MM.1S (cell line): Measurements from ENCODE around the gene PDGFA.

Experiments
- DNase-seq: peaks from one replicate; pipeline ENCODE4 v3.0.0-alpha.2; 2015
- H2AFZ ChIP-seq: fragments of 300-600 bp; sonication (generic); 2 replicates; pipeline ENCODE4 v1.6.0; 2016; ENCODE audit warnings: antibody characterized with exemption, low read length
- H3F3A ChIP-seq: fragments of 300-600 bp; sonication (generic); 2 replicates; pipeline ENCODE4 v1.6.1; 2016; ENCODE audit warnings: mild to moderate bottlenecking, antibody characterized with exemption, low read length, moderate library complexity, mixed read lengths; ENCODE audit not compliant: insufficient read depth
- H3K27ac ChIP-seq: fragments of 300-600 bp; sonication (generic); 2 replicates; pipeline ENCODE4 v1.5.1; 2016; ENCODE audit warnings: mild to moderate bottlenecking, low read length
- H3K27me3 ChIP-seq: fragments of 300-600 bp; sonication (generic); replicated peaks from 2 replicates; pipeline ENCODE4 v1.6.0; 2016; ENCODE audit warnings: low read length; ENCODE audit not compliant: insufficient read depth
- H3K36me3 ChIP-seq: fragments of 300-600 bp; sonication (generic); replicated peaks from 2 replicates; pipeline ENCODE4 v1.6.1; 2016; ENCODE audit warnings: mild to moderate bottlenecking, low read length, mixed read lengths; ENCODE audit not compliant: insufficient read depth
- H3K4me1 ChIP-seq: fragments of 300-600 bp; sonication (generic); 2 replicates; pipeline ENCODE4 v1.6.1; 2016; ENCODE audit warnings: low read length, mixed read lengths
- H3K4me2 ChIP-seq: fragments of 300-600 bp; sonication (generic); 2 replicates; pipeline ENCODE4 v1.6.0; 2016; ENCODE audit warnings: low read depth, low read length
- H3K4me3 ChIP-seq: fragments of 300-600 bp; sonication (generic); 2 replicates; pipeline ENCODE4 v1.5.1; 2016; ENCODE audit warnings: low read length, mixed read lengths
- H3K79me2 ChIP-seq: fragments of 300-600 bp; sonication (generic); 2 replicates; pipeline ENCODE4 v1.6.1; 2016; ENCODE audit warnings: mixed run types, low read length, mixed read lengths
- H3K9ac ChIP-seq: fragments of 300-600 bp; sonication (generic); 2 replicates; pipeline ENCODE4 v1.6.1; 2016; ENCODE audit warnings: low read length, mixed read lengths
- H3K9me2 ChIP-seq: fragments of 300-600 bp; sonication (generic); replicated peaks from 2 replicates; pipeline ENCODE4 v1.6.1; 2016; ENCODE audit warnings: mild to moderate bottlenecking, low read length, mixed read lengths; ENCODE audit not compliant: insufficient read depth
- H3K9me3 ChIP-seq: fragments of 300-600 bp; sonication (generic); replicated peaks from 2 replicates; pipeline ENCODE4 v1.6.1; 2016; ENCODE audit warnings: mild to moderate bottlenecking, low read length, mixed read lengths; ENCODE audit not compliant: insufficient read depth
- H4K20me1 ChIP-seq: fragments of 300-600 bp; sonication (generic); 2 replicates; pipeline ENCODE4 v1.6.1; 2016; ENCODE audit warnings: mild to moderate bottlenecking, low read length, moderate library complexity, mixed read lengths; ENCODE audit not compliant: insufficient read depth
- EZH2 ChIP-seq: fragments of 300-600 bp; sonication (generic); optimal IDR thresholded peaks from 2 replicates; pipeline ENCODE3; 2017; ENCODE audit warnings: low read depth, mild to moderate bottlenecking, antibody characterized with exemption, low read length, mixed read lengths
- EZH2phosphoT487 ChIP-seq: fragments of 300-600 bp; sonication (generic); IDR thresholded peaks from 2 replicates; pipeline ENCODE4 v1.6.1; 2018; ENCODE audit warnings: antibody characterized with exemption, low read length
- TF ChIP-seq, protein P1 (sequence below): fragments of 300-600 bp; sonication (generic); IDR thresholded peaks from 2 replicates; pipeline ENCODE4 v1.5.1; 2016; ENCODE audit warnings: antibody characterized with exemption, low read length, mixed read lengths

Gene PDGFA

DNA sequence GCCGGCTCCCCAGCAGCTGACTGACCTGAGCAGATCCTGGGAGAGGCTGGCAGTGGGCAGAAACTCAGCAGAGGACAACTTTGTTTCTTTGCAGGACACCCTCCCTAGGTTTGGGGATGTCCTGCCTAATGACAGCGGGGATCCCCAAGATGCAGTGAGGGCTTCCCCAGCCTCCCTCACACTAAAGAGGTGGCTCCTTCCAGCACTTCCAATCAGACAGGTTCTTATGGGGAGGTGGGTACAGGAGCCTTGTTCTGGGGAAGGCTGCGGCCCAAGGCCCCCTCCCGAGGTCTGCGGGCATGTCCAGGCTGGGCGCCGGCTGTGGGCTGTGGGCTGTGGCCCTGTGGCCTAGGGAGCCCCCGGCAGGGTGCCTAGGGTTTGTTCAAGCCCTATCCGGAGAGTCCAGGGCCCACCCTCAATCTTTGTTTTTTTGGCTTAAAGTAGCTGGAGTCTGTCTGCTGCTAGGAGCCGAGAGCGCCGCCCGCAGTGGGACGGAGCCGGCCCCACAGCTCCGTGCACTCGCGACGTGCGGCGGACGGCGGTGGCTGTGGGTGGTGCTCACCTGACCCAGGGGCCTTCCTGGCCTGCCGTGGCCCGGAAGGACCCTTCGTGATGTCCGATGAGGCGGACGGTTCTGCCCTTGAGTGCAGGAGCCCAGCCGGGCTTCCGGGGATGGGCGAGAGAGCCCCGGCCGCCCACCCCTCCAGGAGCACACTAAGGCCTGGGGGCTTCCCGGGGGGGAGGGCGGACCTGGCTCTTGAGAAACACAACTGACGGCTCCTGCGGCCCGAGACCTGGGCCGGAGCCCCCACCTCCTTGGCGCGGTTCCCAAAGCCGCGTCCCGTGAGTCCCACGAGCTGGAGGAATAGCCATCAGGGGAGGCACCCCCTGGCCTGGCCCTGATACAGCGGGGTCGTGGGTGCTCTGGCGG is 57.2 kb downstream of the PDGFA start:
- Histone ChIP-seq H3K9ac (no peak overlapping the region), H3K4me1 (no peaks in the 10 kb centered on the region), H2AFZ (no peak overlapping the region), H3K79me2 (no peaks in the 10 kb centered on the region), H3K27ac (no peak overlapping the region), H3K27me3 (no peaks in the 10 kb centered on the region), H3K9me3 (no peaks in the 10 kb centered on the region), H3K4me2 (no peak overlapping the region), H3K4me3 (no peak overlapping the region), H4K20me1 (no peaks in the 10 kb centered on the region), H3K9me2 (no peaks in the 10 kb centered on the region), H3F3A (no peaks in the 10 kb centered on the region), H3K36me3 (no peaks in the 10 kb centered on the region)
- TF ChIP-seq EZH2phosphoT487: no peak
- TF ChIP-seq, protein P1, sequence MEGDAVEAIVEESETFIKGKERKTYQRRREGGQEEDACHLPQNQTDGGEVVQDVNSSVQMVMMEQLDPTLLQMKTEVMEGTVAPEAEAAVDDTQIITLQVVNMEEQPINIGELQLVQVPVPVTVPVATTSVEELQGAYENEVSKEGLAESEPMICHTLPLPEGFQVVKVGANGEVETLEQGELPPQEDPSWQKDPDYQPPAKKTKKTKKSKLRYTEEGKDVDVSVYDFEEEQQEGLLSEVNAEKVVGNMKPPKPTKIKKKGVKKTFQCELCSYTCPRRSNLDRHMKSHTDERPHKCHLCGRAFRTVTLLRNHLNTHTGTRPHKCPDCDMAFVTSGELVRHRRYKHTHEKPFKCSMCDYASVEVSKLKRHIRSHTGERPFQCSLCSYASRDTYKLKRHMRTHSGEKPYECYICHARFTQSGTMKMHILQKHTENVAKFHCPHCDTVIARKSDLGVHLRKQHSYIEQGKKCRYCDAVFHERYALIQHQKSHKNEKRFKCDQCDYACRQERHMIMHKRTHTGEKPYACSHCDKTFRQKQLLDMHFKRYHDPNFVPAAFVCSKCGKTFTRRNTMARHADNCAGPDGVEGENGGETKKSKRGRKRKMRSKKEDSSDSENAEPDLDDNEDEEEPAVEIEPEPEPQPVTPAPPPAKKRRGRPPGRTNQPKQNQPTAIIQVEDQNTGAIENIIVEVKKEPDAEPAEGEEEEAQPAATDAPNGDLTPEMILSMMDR: no peak
- TF ChIP-seq EZH2: no peak
- DNase-seq: no peak

- Histone ChIP-seq H3K4me1 (no peaks in the 10 kb centered on the region), H4K20me1 (no peaks in the 10 kb centered on the region), H3K9ac (no peak overlapping the region), H3K27me3 (no peaks in the 10 kb centered on the region), H3K4me2 (no peak overlapping the region), H3K9me2 (no peaks in the 10 kb centered on the region), H3F3A (no peaks in the 10 kb centered on the region), H3K36me3 (no peaks in the 10 kb centered on the region), H2AFZ (no peak overlapping the region), H3K9me3 (no peaks in the 10 kb centered on the region), H3K27ac (no peak overlapping the region), H3K79me2 (no peaks in the 10 kb centered on the region), H3K4me3 (no peak overlapping the region)
- DNase-seq: no peak
- no peak for TF ChIP-seq EZH2
- TF ChIP-seq EZH2phosphoT487: no peak
- TF ChIP-seq, protein P1: no peak
Observed at GRCh38 chr7:461453-462172, 58.0 kb downstream of the PDGFA start.

- Histone ChIP-seq H3K4me3 (no peak overlapping the region), H3K27ac (no peak overlapping the region), H3K9me3 (no peaks in the 10 kb centered on the region), H3K36me3 (no peaks in the 10 kb centered on the region), H3K9me2 (no peaks in the 10 kb centered on the region), H3F3A (no peaks in the 10 kb centered on the region), H2AFZ (no peak overlapping the region), H3K4me2 (no peak overlapping the region), H3K79me2 (no peaks in the 10 kb centered on the region), H4K20me1 (no peaks in the 10 kb centered on the region), H3K4me1 (no peaks in the 10 kb centered on the region), H3K9ac (no peak overlapping the region), H3K27me3 (no peaks in the 10 kb centered on the region)
- no peak for TF ChIP-seq EZH2
- TF ChIP-seq, protein P1: no peak
- no peak for TF ChIP-seq EZH2phosphoT487
- DNase-seq: no peak
Observed at GRCh38 chr7:461117-461452, 58.6 kb downstream of the PDGFA start.
